ENCODE results near the gene DRC7. TPM values are rescaled to one million over a fixed set of nuclear protein-coding genes. Genes with fewer than 3 reads are reported as not detected.

DRC7 gene
- total RNA-seq, 1 donor from 2014 or later = 7.4 TPM

- TF ChIP-seq CTCF (conservative IDR thresholded peaks at IDR 0.05) = no peak
- DNase-seq (ENCODE audit: extremely low spot score, unreplicated experiment) = no peak
- Mint-ChIP-seq H3K27me3 (no peaks in the 10 kb centered on the region), H3K36me3 (peaks cover 6% of the 10 kb centered on the region), H3K9me3 (no peaks in the 10 kb centered on the region), H3K27ac (no peak overlapping the region), H3K4me1 (ENCODE audit: unreplicated experiment) (peaks cover 7% of the 10 kb centered on the region), H3K4me3 (no peak overlapping the region)
These were observed 72.2 kb downstream of the DRC7 start for GRCh38 chr16:57766714-57767348.

- Mint-ChIP-seq H3K36me3 (peaks cover 6% of the 10 kb centered on the region), H3K4me3 (no peak overlapping the region), H3K9me3 (no peaks in the 10 kb centered on the region), H3K27ac (no peak overlapping the region), H3K27me3 (no peaks in the 10 kb centered on the region), H3K4me1 (ENCODE audit: unreplicated experiment) (no peaks in the 10 kb centered on the region)
- DNase-seq (ENCODE audit: extremely low spot score, unreplicated experiment) = no peak
- no peak for TF ChIP-seq CTCF (conservative IDR thresholded peaks at IDR 0.05)
These were observed 75.0 kb downstream of the DRC7 start for GRCh38 chr16:57769541-57770145.

- H3K27ac Mint-ChIP-seq = no peak overlapping the region
These were observed 75.8 kb downstream of the DRC7 start for GRCh38 chr16:57770361-57770760.

GRCh38 chr16:57771141-57771785 is 76.7 kb downstream of the DRC7 start:
- peaks cover 6% of the 10 kb centered on the region for H3K36me3 Mint-ChIP-seq
- no peak for TF ChIP-seq CTCF (conservative IDR thresholded peaks at IDR 0.05)
- no peaks in the 10 kb centered on the region for H3K9me3 Mint-ChIP-seq
- no peak overlapping the region for H3K4me3 Mint-ChIP-seq
- no peaks in the 10 kb centered on the region for H3K27me3 Mint-ChIP-seq
- no peak for DNase-seq (ENCODE audit: extremely low spot score, unreplicated experiment)
- H3K4me1 Mint-ChIP-seq (ENCODE audit: unreplicated experiment) = peaks cover 8% of the 10 kb centered on the region
- H3K27ac Mint-ChIP-seq = no peak overlapping the region

More at GRCh38 chr16:57770361-57770760, 75.8 kb downstream of the DRC7 start:
- no peak for TF ChIP-seq CTCF (conservative IDR thresholded peaks at IDR 0.05)
- Mint-ChIP-seq H3K4me3 (no peak overlapping the region), H3K9me3 (no peaks in the 10 kb centered on the region), H3K4me1 (ENCODE audit: unreplicated experiment) (peaks cover 3% of the 10 kb centered on the region), H3K27me3 (no peaks in the 10 kb centered on the region), H3K36me3 (peaks cover 6% of the 10 kb centered on the region)
- no peak for DNase-seq (ENCODE audit: extremely low spot score, unreplicated experiment)

- no peak overlapping the region for H3K27ac Mint-ChIP-seq
- H3K4me3 Mint-ChIP-seq = no peak overlapping the region
- no peak for TF ChIP-seq CTCF (conservative IDR thresholded peaks at IDR 0.05)
- DNase-seq (ENCODE audit: extremely low spot score, unreplicated experiment) = no peak
- H3K4me1 Mint-ChIP-seq (ENCODE audit: unreplicated experiment) = peaks cover 8% of the 10 kb centered on the region
- peaks cover 4% of the 10 kb centered on the region for H3K36me3 Mint-ChIP-seq
- H3K27me3 Mint-ChIP-seq = no peaks in the 10 kb centered on the region
- no peaks in the 10 kb centered on the region for H3K9me3 Mint-ChIP-seq
These were observed 78.4 kb downstream of the DRC7 start for GRCh38 chr16:57773019-57773418.
